Myocyte (in vitro differentiated cells): Measurements from ENCODE around the gene CBR3. TPM values are rescaled to one million over a fixed set of nuclear protein-coding genes. Genes with fewer than 3 reads are reported as not detected.
"Not testable (repeated sequence)": the region's sequence is repeated elsewhere in the genome, so short reads cannot be mapped to it uniquely, and the experiment has no call there.

Experiments
- DNase-seq: peaks from one replicate; pipeline ENCODE4 v3.0.0-alpha.2; 2012; ENCODE audit warnings: low read depth
- polyA plus RNA-seq: library from polyadenylated mRNA; unstranded; fragments of >200 nt; gene quantifications from one replicate; pipeline ENCODE4 v1.2.1, GENCODE V29; 2012; ENCODE audit warnings: missing spikeins
- total RNA-seq: library from RNA; depleted of rRNA; stranded (reverse); fragments of >200 nt; gene quantifications from 2 replicates; pipeline ENCODE4 v1.2.3, GENCODE V29; 2014

The CBR3 gene
- total RNA-seq, result 1.3 and 3.2 TPM in 2 replicates
- 6.2 TPM for polyA plus RNA-seq

DNA sequence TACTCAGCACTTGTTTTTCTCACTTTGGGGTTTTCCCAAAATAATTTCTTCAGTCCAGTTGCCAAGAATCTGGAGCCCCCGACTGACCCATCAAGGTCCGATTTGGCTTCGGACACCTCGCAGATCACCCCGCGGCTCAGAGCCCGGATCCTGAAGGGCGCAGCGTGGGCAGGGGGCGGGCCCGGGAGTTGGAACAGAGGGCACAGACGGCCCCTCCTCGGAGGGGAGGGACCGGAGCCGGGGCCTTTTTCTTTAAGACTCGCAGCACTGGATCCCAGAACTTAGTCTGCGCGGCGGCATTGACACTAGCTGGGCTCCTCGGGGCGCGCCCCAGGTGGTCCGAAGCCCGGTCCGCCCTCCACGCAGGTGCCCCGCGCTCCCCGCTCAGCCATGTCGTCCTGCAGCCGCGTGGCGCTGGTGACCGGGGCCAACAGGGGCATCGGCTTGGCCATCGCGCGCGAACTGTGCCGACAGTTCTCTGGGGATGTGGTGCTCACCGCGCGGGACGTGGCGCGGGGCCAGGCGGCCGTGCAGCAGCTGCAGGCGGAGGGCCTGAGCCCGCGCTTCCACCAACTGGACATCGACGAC, at the start of gene CBR3:
CBR3 (plus strand) TSS at position 277 of the 588 bp plus-strand sequence; CDS start at position 391, 114 bp downstream.
- peak; percentile 63 for DNase-seq

DNA sequence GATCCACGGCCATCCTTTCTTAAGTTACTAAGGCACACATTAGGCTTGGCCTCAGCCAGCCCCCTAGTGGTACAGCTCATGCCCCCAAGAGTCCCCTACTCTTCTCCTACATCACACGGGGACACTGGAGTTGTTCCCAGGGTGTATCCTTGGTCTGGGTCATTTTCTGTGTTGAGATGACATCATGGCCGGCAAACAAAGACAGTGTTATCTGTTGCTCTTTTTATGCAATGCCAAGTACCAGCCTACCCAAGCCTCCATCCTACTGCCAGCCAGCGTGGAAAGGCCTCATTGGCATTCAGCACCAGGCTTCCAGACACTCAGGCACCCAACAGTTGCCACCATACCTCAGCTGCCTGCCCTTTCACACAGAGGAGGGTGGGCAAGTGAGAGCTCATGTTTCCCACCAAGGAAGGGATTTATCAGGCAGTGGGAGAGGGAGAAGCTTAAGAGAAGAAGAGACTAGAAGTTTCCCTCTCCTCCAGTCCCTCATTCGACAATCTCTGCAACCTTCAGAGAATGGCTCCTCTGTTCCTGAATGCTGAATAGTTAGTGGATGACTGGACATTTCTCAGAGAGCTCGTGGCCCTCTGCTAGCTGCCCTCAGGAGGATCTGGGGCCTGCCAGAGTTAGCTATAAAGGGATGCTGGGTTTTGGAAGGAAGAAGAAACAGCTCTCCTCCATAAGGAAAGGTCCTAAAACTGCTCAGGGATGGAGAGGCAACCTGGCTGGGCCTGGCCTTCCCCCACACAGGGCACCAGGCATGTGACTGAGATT, 47.3 kb upstream of the CBR3 start:
- DNase-seq, result peak; percentile 68

DNA sequence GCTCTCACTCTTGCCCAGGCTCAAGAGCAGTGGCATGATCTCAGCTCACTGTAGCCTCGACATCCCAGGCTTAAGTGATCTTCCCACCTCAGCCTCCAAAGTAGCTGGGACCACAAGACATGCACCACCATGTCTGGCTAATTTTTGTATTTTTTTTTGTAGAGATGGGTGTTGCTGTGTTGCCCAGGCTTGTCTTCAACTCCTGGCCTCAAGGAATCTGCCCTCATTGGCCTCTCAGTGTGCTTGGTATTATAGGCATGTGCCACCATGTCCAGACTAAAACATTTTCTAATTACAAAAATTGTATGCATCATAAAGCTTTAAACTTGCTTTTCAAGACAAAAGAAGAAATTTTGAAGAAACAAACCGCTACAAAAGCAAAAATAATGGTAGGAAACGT, 44.9 kb upstream of the CBR3 start:
- no peak for DNase-seq

DNA sequence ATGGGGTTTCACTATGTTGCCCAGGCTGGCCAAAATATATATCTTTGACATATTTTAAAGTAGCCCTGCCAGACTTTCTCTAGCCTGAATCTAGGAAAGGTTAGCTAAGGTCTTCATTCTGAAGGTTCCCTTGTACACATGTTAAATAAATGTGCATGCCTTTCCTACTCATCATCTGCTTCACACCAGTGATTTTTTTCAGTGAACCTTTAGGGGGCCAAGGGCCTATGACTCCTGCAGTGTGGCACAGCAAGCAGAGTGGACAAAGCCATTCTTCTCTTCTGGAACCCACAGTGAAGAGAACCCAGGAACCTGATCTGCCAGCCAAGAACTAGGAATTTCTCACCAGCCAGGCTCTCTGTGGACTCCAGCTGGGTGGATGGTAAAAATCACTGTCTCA, 42.2 kb upstream of the CBR3 start:
- no peak for DNase-seq

DNA sequence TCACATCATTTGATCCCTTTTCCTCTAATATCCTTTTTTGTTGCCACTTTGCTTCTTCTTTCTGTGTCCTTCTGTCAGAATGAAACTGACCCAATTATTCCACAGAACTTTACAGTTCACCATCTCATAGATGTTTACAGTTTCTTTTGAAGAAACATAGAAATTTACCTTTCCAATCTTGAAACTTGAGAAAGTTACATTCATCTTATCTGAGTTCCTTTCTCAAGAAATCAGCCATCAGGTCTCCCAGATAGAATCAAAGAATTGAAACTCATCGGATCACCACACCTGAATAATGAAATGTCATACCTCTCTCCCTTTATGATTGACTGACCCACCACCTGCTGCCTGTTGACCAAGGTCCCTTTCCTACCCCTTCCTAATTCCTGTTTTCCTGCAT, 41.4 kb upstream of the CBR3 start:
- DNase-seq, result no peak

- no peak for DNase-seq
Measured at GRCh38 chr21:36096398-36097290, 38.2 kb upstream of the CBR3 start.

- DNase-seq, result peak; percentile 41
Measured at GRCh38 chr21:36097427-36098181, 37.3 kb upstream of the CBR3 start.

- no peak for DNase-seq
Measured at GRCh38 chr21:36098182-36098532, 36.7 kb upstream of the CBR3 start.

- DNase-seq, result no peak
Measured at GRCh38 chr21:36099000-36099399, 35.9 kb upstream of the CBR3 start.

GRCh38 chr21:36099695-36100211, 35.1 kb upstream of the CBR3 start:
- not testable (repeated sequence) for DNase-seq

GRCh38 chr21:36100971-36101641, 33.8 kb upstream of the CBR3 start:
- no peak for DNase-seq

DNA sequence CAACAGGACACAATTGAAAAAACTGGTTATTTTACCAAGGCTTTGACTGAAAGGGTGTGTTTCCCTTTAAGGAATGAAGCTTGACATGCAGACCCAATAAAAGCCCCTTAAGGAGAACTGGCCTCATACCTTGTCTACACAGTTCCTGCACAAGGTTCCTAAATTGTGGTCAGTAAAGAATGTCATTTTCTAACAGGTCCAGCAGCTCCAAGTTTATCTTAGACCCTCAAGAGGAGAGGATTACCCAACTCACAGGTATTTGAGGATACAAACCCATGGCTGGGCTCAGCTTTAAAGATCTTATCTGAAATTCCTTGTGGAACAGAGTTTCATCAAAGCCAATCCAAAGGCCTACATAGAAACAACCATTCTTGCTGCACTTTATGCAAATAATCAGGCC, 31.4 kb upstream of the CBR3 start:
- DNase-seq, result no peak

DNA sequence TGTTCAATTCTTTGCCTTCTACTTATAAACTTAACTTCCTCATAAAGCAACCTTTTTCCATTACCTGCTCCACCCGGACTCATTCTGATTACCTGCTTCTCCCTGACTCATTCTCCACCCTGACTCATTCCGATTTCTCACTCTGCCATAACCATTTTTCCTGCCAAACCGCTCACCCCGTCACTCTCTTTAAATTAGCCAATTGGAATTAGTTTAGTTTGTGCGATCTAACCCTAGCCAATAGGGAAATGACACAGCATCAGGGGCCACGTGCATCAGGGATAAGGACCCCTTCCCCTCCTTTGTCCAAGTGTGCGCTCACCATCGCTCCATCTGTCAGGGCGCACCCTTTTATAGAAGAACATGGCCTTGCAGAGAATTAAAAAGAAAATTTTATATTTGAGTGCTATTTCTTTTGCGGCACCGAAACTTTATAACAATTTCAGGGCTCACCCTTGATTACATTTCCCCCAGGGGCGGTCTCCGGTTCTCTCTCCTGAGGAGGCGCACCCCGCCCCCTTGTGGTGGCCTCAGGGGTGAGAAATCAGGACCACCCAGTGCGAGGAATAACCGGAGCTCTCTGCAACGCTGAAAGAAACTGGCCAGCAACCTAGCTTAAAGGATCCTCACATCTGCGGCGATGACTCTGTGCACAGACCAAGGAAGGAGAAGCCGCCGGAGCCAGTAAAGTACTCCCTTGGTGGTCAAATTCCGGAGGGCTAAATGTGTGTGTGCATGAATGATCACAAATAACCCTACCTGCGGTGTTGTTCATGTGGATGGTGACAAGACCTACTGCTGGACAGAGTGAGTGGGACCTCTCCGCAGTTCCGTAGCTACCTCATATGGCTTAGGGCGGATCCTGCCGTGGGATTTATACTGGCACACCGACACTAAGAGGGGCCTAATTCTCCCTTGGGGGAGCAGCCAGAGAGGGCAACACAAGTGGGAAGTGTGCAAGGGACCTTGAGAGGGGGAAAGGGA, 30.3 kb upstream of the CBR3 start:
- peak; percentile 62 for DNase-seq

DNA sequence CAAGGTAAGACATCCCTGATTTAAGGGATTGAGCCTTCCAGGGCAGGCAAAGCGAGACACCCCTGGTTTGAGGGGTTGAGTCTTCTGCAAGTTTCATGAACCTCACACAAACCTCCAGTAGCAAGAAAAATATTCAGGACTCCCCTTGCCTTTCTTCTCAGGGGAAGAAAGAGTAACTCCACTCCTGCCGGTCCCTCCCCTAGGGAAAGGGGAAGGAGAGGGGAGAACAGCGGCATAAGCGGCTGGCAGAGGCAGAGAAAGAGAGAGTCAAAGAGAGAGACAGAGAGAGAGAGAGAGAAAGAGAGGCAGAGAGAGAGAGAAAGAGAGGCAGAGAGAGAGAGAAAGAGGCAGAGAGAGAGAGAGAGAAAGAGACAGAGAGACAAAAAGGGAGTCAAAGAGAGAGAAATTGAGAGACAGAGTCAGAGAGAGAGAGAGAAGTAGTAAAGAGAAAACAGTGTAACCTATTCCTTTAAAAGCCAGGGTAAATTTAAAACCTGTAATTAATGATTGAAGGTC, 29.5 kb upstream of the CBR3 start:
- no peak for DNase-seq

DNA sequence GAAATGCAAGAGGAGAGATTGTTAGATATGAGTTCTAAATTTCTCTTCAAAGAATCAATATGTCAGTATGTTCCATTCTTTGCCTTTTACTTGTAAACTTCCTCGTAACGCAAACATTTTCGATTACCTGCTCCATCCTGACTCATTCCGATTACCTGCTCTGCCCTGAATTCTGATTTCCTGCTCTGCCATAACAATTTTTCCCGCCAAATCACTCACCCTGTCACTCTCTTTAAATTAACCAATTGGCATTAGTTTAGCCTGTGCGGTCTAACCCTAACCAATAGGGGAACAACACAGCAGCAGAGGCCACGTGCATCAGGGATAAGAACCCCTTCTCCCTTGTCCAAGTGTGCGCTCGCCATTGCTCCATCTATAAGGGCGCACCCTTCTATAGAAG, 25.0 kb upstream of the CBR3 start:
- DNase-seq, result no peak

DNA sequence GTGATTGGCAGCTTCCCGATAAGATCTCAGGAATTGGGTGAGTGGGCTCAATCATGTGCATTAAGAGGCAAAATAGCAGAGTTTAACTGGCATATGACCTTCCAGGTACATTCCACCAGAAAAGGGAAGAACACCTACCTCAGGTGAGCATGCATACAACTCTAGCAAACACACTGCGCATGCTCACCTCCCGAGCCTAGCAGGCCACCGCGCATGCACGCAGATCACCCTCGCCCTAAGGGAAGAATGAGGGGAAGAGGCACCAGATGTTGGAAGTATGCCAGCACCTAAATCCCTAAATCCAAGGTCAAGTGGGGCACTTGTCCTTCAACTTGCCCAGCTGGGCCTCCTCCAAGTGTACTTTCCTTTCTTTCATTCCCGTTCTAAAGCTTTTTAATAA, 23.6 kb upstream of the CBR3 start:
- no peak for DNase-seq

GRCh38 chr21:36113647-36114428, 21.0 kb upstream of the CBR3 start:
- DNase-seq, result no peak

- no peak for DNase-seq
Measured at GRCh38 chr21:36115138-36115730, 19.6 kb upstream of the CBR3 start.
